ENCODE results near the gene NECTIN2.
A peak's percentile ranks its signal among the peaks of the same experiment; 100 is the strongest.
"Not testable (repeated sequence)": the region's sequence is repeated elsewhere in the genome, so short reads cannot be mapped to it uniquely, and the experiment has no call there.

NECTIN2 gene

GRCh38 chr19:44888335-44888734, 42.2 kb downstream of the NECTIN2 start:
- peaks cover 18% of the 10 kb centered on the region for H3K36me3 Mint-ChIP-seq (ENCODE audit: insufficient read depth)
- not testable (repeated sequence) for H3K4me3 Mint-ChIP-seq; H3K9me3 Mint-ChIP-seq; H3K27ac Mint-ChIP-seq; H3K27me3 Mint-ChIP-seq; DNase-seq; ATAC-seq (replicated peaks)
- peaks cover 18 to 22% of the 10 kb centered on the region in 2 donors for H3K4me1 Mint-ChIP-seq (ENCODE audit: low read depth in 2 of 2)

- H3K4me1 Mint-ChIP-seq (ENCODE audit: low read depth in 2 of 2): peaks cover 22 to 26% of the 10 kb centered on the region in 2 donors
- no peak for ATAC-seq (replicated peaks)
- H3K36me3 Mint-ChIP-seq (ENCODE audit: insufficient read depth): peaks cover 25% of the 10 kb centered on the region
- no peaks in the 10 kb centered on the region for H3K27me3 Mint-ChIP-seq
- peak overlapping the region; percentile 89 to 94 for H3K27ac Mint-ChIP-seq
- no peaks in the 10 kb centered on the region for H3K9me3 Mint-ChIP-seq
- DNase-seq: no peak
- H3K4me3 Mint-ChIP-seq: peak overlapping the region; percentile 72 to 86
These were observed 43.8 kb downstream of the NECTIN2 start for GRCh38 chr19:44889830-44890365.

- no peaks in the 10 kb centered on the region for H3K27me3 Mint-ChIP-seq
- H3K9me3 Mint-ChIP-seq: no peaks in the 10 kb centered on the region
- DNase-seq (peak; percentile 99 to 100 (median 100)), ATAC-seq (replicated peaks) (peak; percentile 77)
- peaks cover 25% of the 10 kb centered on the region for H3K36me3 Mint-ChIP-seq (ENCODE audit: insufficient read depth)
- peak overlapping the region; percentile 72 to 86 for H3K4me3 Mint-ChIP-seq
- H3K27ac Mint-ChIP-seq: peak overlapping the region; percentile 89 to 94
- peaks cover 24 to 26% of the 10 kb centered on the region in 2 donors for H3K4me1 Mint-ChIP-seq (ENCODE audit: low read depth in 2 of 2)
These were observed 44.4 kb downstream of the NECTIN2 start for GRCh38 chr19:44890366-44891015.

- DNase-seq (peak in 1 of 3 experiments; percentile 9), ATAC-seq (replicated peaks) (no peak)
- Mint-ChIP-seq H3K27me3 (no peaks in the 10 kb centered on the region), H3K27ac (peak within 1 kb of the TSS; percentile 89 to 94), H3K9me3 (no peaks in the 10 kb centered on the region), H3K4me3 (peak within 1 kb of the TSS; percentile 80 to 86), H3K4me1 (ENCODE audit: low read depth in 2 of 2) (peaks cover 26 to 27% of the 10 kb centered on the region in 2 donors), H3K36me3 (ENCODE audit: insufficient read depth) (peaks cover 28% of the 10 kb centered on the region)
These were observed 45.2 kb downstream of the NECTIN2 start, which contains the start of gene TOMM40 for GRCh38 chr19:44891016-44891882. Gene TOMM40, plus strand, starts transcription at chr19:44891254. Its CDS starts 162 bp downstream, at chr19:44891416.

- peaks cover 28% of the 10 kb centered on the region for H3K36me3 Mint-ChIP-seq (ENCODE audit: insufficient read depth)
These were observed 46.8 kb downstream of the NECTIN2 start for GRCh38 chr19:44892932-44893331.

GRCh38 chr19:44893332-44894051, 47.4 kb downstream of the NECTIN2 start:
- ATAC-seq (replicated peaks) (no peak), DNase-seq (no peak)
- Mint-ChIP-seq H3K27ac (no peak overlapping the region), H3K4me1 (ENCODE audit: low read depth in 2 of 2) (peaks cover 26 to 28% of the 10 kb centered on the region in 2 donors), H3K27me3 (no peaks in the 10 kb centered on the region), H3K9me3 (no peaks in the 10 kb centered on the region), H3K4me3 (peak overlapping the region; percentile 78 to 80), H3K36me3 (ENCODE audit: insufficient read depth) (peaks cover 34% of the 10 kb centered on the region)

More at GRCh38 chr19:44892932-44893331, 46.8 kb downstream of the NECTIN2 start:
- ATAC-seq (replicated peaks): no peak
- H3K27ac Mint-ChIP-seq: peak overlapping the region in 1 of 2 donors; percentile 60
- H3K27me3 Mint-ChIP-seq: no peaks in the 10 kb centered on the region
- no peak for DNase-seq
- no peaks in the 10 kb centered on the region for H3K9me3 Mint-ChIP-seq
- peak overlapping the region; percentile 78 to 80 for H3K4me3 Mint-ChIP-seq
- peaks cover 26 to 28% of the 10 kb centered on the region in 2 donors for H3K4me1 Mint-ChIP-seq (ENCODE audit: low read depth in 2 of 2)

GRCh38 chr19:44894052-44894400, 47.9 kb downstream of the NECTIN2 start:
- ATAC-seq (replicated peaks): no peak
- H3K4me3 Mint-ChIP-seq: no peak overlapping the region
- DNase-seq: no peak
- no peaks in the 10 kb centered on the region for H3K9me3 Mint-ChIP-seq
- H3K27ac Mint-ChIP-seq: no peak overlapping the region
- peaks cover 26 to 28% of the 10 kb centered on the region in 2 donors for H3K4me1 Mint-ChIP-seq (ENCODE audit: low read depth in 2 of 2)
- H3K36me3 Mint-ChIP-seq (ENCODE audit: insufficient read depth): peaks cover 36% of the 10 kb centered on the region
- no peaks in the 10 kb centered on the region for H3K27me3 Mint-ChIP-seq

- Mint-ChIP-seq H3K4me1 (ENCODE audit: low read depth in 2 of 2) (peaks cover 24 to 27% of the 10 kb centered on the region in 2 donors), H3K4me3 (no peak overlapping the region), H3K36me3 (ENCODE audit: insufficient read depth) (peaks cover 40% of the 10 kb centered on the region), H3K27ac (peak overlapping the region in 1 of 2 donors; percentile 12), H3K27me3 (no peaks in the 10 kb centered on the region), H3K9me3 (no peaks in the 10 kb centered on the region)
- ATAC-seq (replicated peaks): no peak
- no peak for DNase-seq
These were observed 48.8 kb downstream of the NECTIN2 start for GRCh38 chr19:44894946-44895345.

GRCh38 chr19:44897835-44898234, 51.7 kb downstream of the NECTIN2 start:
- H3K36me3 Mint-ChIP-seq (ENCODE audit: insufficient read depth): peaks cover 47% of the 10 kb centered on the region

GRCh38 chr19:44900328-44901244, 54.5 kb downstream of the NECTIN2 start:
- ATAC-seq (replicated peaks) (no peak), DNase-seq (no peak)
- peaks cover 2 to 4% of the 10 kb centered on the region in 2 donors for H3K4me1 Mint-ChIP-seq (ENCODE audit: low read depth in 2 of 2)
- H3K27me3 Mint-ChIP-seq: peaks cover 0 to 11% of the 10 kb centered on the region in 2 donors
- no peak overlapping the region for H3K27ac Mint-ChIP-seq
- no peak overlapping the region for H3K4me3 Mint-ChIP-seq
- peaks cover 38% of the 10 kb centered on the region for H3K36me3 Mint-ChIP-seq (ENCODE audit: insufficient read depth)
- no peaks in the 10 kb centered on the region for H3K9me3 Mint-ChIP-seq

More at GRCh38 chr19:44897835-44898234, 51.7 kb downstream of the NECTIN2 start:
- H3K9me3 Mint-ChIP-seq: no peaks in the 10 kb centered on the region
- ATAC-seq (replicated peaks) (no peak), DNase-seq (no peak)
- H3K4me3 Mint-ChIP-seq: no peak overlapping the region
- H3K27me3 Mint-ChIP-seq: no peaks in the 10 kb centered on the region
- peaks cover 6 to 11% of the 10 kb centered on the region in 2 donors for H3K4me1 Mint-ChIP-seq (ENCODE audit: low read depth in 2 of 2)
- H3K27ac Mint-ChIP-seq: no peak overlapping the region

GRCh38 chr19:44903216-44903601, 57.1 kb downstream of the NECTIN2 start:
- ATAC-seq (replicated peaks) (peak; percentile 7), DNase-seq (no peak)
- peaks cover 22 to 28% of the 10 kb centered on the region in 2 donors for H3K27me3 Mint-ChIP-seq
- no peaks in the 10 kb centered on the region for H3K9me3 Mint-ChIP-seq
- H3K36me3 Mint-ChIP-seq (ENCODE audit: insufficient read depth): peaks cover 34% of the 10 kb centered on the region
- H3K4me3 Mint-ChIP-seq: no peak overlapping the region
- peak overlapping the region in 1 of 2 donors; percentile 26 for H3K27ac Mint-ChIP-seq
- peaks cover 5 to 6% of the 10 kb centered on the region in 2 donors for H3K4me1 Mint-ChIP-seq (ENCODE audit: low read depth in 2 of 2)
